Stomach (tissue), 9 donors: ENCODE results near the gene SEMA3F. TPM values are rescaled to one million over a fixed set of nuclear protein-coding genes. Genes with fewer than 3 reads are reported as not detected.

Experiments used
- DNase-seq, 2 donors: peaks; one replicate each; pipeline versions ENCODE4 v3.0.0 to v3.0.0-alpha.2; 2013 to 2019
- H3K27ac ChIP-seq, 5 donors: fragments of 200-600 bp in 4 of 5; sonication (generic) in 4 of 5; one replicate each; pipeline ENCODE4 v1.5.1; 2013 to 2019; ENCODE audit warnings: mild to moderate bottlenecking in 1 of 5, moderate library complexity in 1 of 5
- H3K27me3 ChIP-seq, 3 donors: fragments of 200-600 bp; sonication (generic); one replicate each; pipeline ENCODE4 v1.5.1; 2017 to 2019; ENCODE audit warnings: mixed run types in 1 of 3
- H3K36me3 ChIP-seq, 4 donors: fragments of 200-600 bp; sonication (generic); 1 replicate in 3 of 4; 2 replicates in 1 of 4; pipeline ENCODE4 v1.5.1; 2016 to 2019
- H3K4me1 ChIP-seq, 4 donors: fragments of 200-600 bp; sonication (generic); one replicate each; pipeline ENCODE4 v1.5.1; 2016 to 2019
- H3K4me3 ChIP-seq, 4 donors: fragments of 200-600 bp; sonication (generic) in 3 of 4; one replicate each; pipeline ENCODE4 v1.5.1; 2016 to 2019; ENCODE audit warnings: mild to moderate bottlenecking in 1 of 4
- H3K9me3 ChIP-seq, 4 donors: fragments of 200-600 bp; sonication (generic); one replicate each; pipeline ENCODE4 v1.5.1; 2016 to 2019
- CTCF ChIP-seq, 7 experiments: fragments of 450-650 bp in 4 of 7; fragments of 200-600 bp in 3 of 7; sonication (generic) in 3 of 7; IDR thresholded peaks; one replicate each; pipeline ENCODE4 v1.5.1; 2016 to 2019; ENCODE audit warnings: antibody characterized with exemption in 7 of 7, control low read depth in 2 of 7, mild to moderate bottlenecking in 1 of 7
- EP300 ChIP-seq: sonication (generic); formaldehyde crosslinking; IDR thresholded peaks from one replicate; pipeline ENCODE4 v1.6.1; 2017; ENCODE audit warnings: antibody characterized with exemption
- POLR2A ChIP-seq, 4 donors: fragments of 450-650 bp; IDR thresholded peaks; one replicate each; pipeline ENCODE4 v1.6.1; 2016; ENCODE audit warnings: antibody characterized with exemption in 4 of 4, control low read depth in 2 of 4, mild to moderate bottlenecking in 1 of 4, moderate library complexity in 1 of 4
- POLR2AphosphoS5 ChIP-seq, 3 donors: sonication (generic); formaldehyde crosslinking; IDR thresholded peaks; one replicate each; pipeline ENCODE4 v1.6.1; 2016; ENCODE audit warnings: antibody characterized with exemption in 3 of 3
- WGBS, 5 donors: extraction: QIAGEN DNeasy Blood & Tissue Kit in 3 of 5; methylation state at CpG; one replicate each; pipeline versions ENCODE4 v1.1.5 to v1.1.7; 2013 to 2018; 5-methylcytosine and 5-hydroxymethylcytosine counted together
- intact Hi-C: fragments of 100-400 bp; cut with DNase I; formaldehyde crosslinking; loops from one replicate; pipeline ENCODE4 v1.15.1; 2023; ENCODE audit warnings: low total_unique reads
- polyA plus RNA-seq, 3 donors: library from polyadenylated mRNA; stranded (reverse); fragments of 200-250 nt; gene quantifications; one replicate each; pipeline ENCODE4 v1.2.3, GENCODE V29; 2013
- total RNA-seq, 5 donors: library from RNA; depleted of rRNA; stranded (reverse); fragments of >200 nt; gene quantifications; one replicate each; pipeline versions ENCODE4 v1.1.0 to v1.2.3, GENCODE V29; 2014 to 2016
- donor health status: healthy with polysubstance abuse.
- donor health status: Bipolar disorder and iron deficiency.
- donor health status: healthy.

Gene SEMA3F
- total and polyA plus RNA-seq, 8 donors = 8.9 to 34.5 (median 22.9) TPM

DNA sequence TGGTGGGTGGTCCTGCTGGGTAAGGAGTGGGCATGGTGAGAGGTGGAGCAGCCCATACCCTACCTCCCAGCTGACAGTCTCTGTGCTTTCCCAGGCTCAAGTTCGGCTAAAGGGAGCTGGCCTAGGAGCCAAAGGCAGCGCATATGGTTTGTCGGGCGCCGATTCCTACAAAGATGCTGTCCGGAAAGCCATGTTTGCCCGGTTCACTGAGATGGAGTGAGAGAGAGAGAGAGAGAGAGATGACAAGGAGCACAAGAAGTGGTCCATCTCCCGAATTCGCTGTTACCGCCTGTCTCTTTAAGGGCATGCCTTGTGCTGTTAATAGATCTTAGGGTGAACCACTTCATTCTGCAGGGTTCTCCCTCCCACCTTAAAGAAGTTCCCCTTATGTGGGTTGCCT lies 36.9 kb upstream of the SEMA3F start:
- Histone ChIP-seq H3K27ac (no peak overlapping the region), H3K4me3 (no peak overlapping the region), H3K9me3 (no peaks in the 10 kb centered on the region), H3K36me3 (peaks cover 75 to 94% (median 82%) of the 10 kb centered on the region in 4 donors), H3K27me3 (no peaks in the 10 kb centered on the region), H3K4me1 (peaks cover 0 to 22% (median 18%) of the 10 kb centered on the region in 4 donors)
- no peak for DNase-seq
- TF ChIP-seq CTCF (IDR thresholded peaks at IDR 0.05) = no peak
- no peak for TF ChIP-seq POLR2A (IDR thresholded peaks at IDR 0.05)
- no peak for TF ChIP-seq POLR2AphosphoS5 (IDR thresholded peaks at IDR 0.05)
- no peak for TF ChIP-seq EP300
- intact Hi-C loops = no loop called here
- 84 to 94% (median 90%) methylated on average over 9 to 10 of the region's 10 CpGs for WGBS, 5 donors

GRCh38 chr3:50119786-50120185 lies 35.3 kb upstream of the SEMA3F start:
- peaks cover 10 to 38% (median 33%) of the 10 kb centered on the region in 4 donors for H3K4me1 ChIP-seq
- H3K4me3 ChIP-seq = no peak overlapping the region
- no peaks in the 10 kb centered on the region for H3K27me3 ChIP-seq
- H3K27ac ChIP-seq = no peak overlapping the region
- no peak for TF ChIP-seq POLR2A (IDR thresholded peaks at IDR 0.05)
- no peak for TF ChIP-seq EP300
- no peak for TF ChIP-seq POLR2AphosphoS5 (IDR thresholded peaks at IDR 0.05)
- no peak for TF ChIP-seq CTCF (IDR thresholded peaks at IDR 0.05)
- H3K36me3 ChIP-seq = peaks cover 59 to 79% (median 66%) of the 10 kb centered on the region in 4 donors
- intact Hi-C loops = loop anchor here (5.0 kb wide), 1 partner anchor 68 kb away; no protein-coding TSS in a partner anchor
- WGBS, 5 donors = 80 to 87% (median 81%) methylated on average over 3 of the region's 3 CpGs
- no peak for DNase-seq
- no peaks in the 10 kb centered on the region for H3K9me3 ChIP-seq

GRCh38 chr3:50120364-50121071 lies 34.6 kb upstream of the SEMA3F start:
- Histone ChIP-seq H3K4me1 (peaks cover 11 to 45% (median 39%) of the 10 kb centered on the region in 4 donors), H3K27ac (no peak overlapping the region), H3K9me3 (no peaks in the 10 kb centered on the region), H3K27me3 (no peaks in the 10 kb centered on the region), H3K4me3 (no peak overlapping the region), H3K36me3 (peaks cover 52 to 71% (median 59%) of the 10 kb centered on the region in 4 donors)
- 73 to 85% (median 78%) methylated on average over 7 to 10 of the region's 10 CpGs for WGBS, 5 donors
- TF ChIP-seq CTCF (IDR thresholded peaks at IDR 0.05) (no peak), POLR2AphosphoS5 (IDR thresholded peaks at IDR 0.05) (no peak), EP300 (no peak), POLR2A (IDR thresholded peaks at IDR 0.05) (no peak)
- intact Hi-C loops = loop anchor here (5.0 kb wide), 1 partner anchor 67 kb away; no protein-coding TSS in a partner anchor
- DNase-seq = no peak

DNA sequence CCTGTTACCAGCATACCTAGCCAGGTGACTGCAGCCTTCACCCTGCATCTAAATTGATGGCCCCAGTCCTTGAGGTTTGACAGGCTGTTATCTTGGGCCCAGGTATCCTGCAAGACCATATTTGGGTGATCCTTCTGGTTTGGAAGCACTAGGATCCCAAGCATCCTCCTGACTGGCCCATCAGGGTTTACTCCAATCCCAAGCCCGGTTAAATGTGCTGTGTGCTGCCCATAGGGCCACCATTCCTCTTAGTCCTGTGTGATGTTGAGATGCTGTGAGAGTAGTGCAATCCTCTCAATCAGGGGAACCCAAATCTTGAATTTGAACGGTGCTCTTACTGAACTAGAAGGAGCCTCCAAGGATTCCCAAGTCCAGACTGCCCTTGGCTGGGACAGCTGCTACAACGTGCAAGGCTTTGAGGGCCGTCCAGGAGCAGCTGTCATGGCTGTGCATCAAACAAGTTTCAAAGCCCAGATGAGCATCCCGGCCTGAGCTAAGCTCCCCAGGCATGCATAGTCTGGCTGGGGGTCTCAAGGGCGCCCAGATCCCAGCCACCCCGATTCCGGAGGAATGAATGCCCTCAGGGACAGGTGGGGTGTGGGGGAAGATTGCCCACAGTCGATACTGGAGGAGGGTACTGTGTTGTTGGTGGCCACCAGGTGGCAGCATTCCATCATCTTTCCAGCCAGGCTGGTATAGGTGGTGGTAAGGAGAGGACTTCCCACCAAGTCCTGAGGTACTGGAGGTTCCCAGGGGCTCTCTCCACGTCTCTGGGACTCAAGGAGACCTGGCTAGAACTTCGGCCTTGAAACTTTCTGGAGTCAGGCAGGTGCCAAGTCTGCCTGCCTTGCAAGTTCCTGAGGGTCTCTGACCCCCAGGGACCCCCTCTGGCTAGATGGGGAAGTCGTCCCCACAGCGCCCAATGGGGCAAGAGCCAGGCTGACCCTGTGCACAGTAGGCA lies 33.8 kb upstream of the SEMA3F start:
- peaks cover 43 to 63% (median 51%) of the 10 kb centered on the region in 4 donors for H3K36me3 ChIP-seq
- intact Hi-C loops = loop anchor here (5.0 kb wide), 1 partner anchor 66 kb away; no protein-coding TSS in a partner anchor
- no peak overlapping the region for H3K27ac ChIP-seq

More for the DNA sequence above, 33.8 kb upstream of the SEMA3F start:
- H3K9me3 ChIP-seq = no peaks in the 10 kb centered on the region
- peak in 2 of 3 donors; percentile 34 to 84 for TF ChIP-seq POLR2AphosphoS5 (IDR thresholded peaks at IDR 0.05)
- peak in 5 of 7 experiments; percentile 67 to 95 (median 91) for TF ChIP-seq CTCF (IDR thresholded peaks at IDR 0.05)
- TF ChIP-seq POLR2A (IDR thresholded peaks at IDR 0.05) = no peak
- DNase-seq = peak; percentile 81 to 94
- H3K27me3 ChIP-seq = no peaks in the 10 kb centered on the region
- no peak overlapping the region for H3K4me3 ChIP-seq
- 28 to 36% (median 30%) methylated on average over 10 to 13 of the region's 13 CpGs for WGBS, 5 donors
- H3K4me1 ChIP-seq = peaks cover 15 to 53% (median 45%) of the 10 kb centered on the region in 4 donors
